Measurements from ENCODE around the gene SPECC1.
"Not testable (repeated sequence)": the region's sequence is repeated elsewhere in the genome, so short reads cannot be mapped to it uniquely, and the experiment has no call there.

Gene SPECC1

GRCh38 chr17:20320535-20321229, 311.5 kb downstream of the SPECC1 start:
- H3K9ac ChIP-seq (ENCODE audit: low read length); H3K4me1 ChIP-seq (ENCODE audit: insufficient read depth, low read length); H3K4me3 ChIP-seq (ENCODE audit: low read depth in 1 of 2, low read length in 2 of 2); H3K36me3 ChIP-seq (ENCODE audit: insufficient read depth, low read length); H3K9me3 ChIP-seq (ENCODE audit: low read length); H3K27ac ChIP-seq (ENCODE audit: low read depth, low read length); H3K27me3 ChIP-seq (ENCODE audit: control insufficient read depth in 1 of 2, insufficient read depth in 2 of 2, low read length in 2 of 2): not testable (repeated sequence)

GRCh38 chr17:20321357-20321756, 312.2 kb downstream of the SPECC1 start:
- H3K27ac ChIP-seq (ENCODE audit: low read depth, low read length); H3K4me3 ChIP-seq (ENCODE audit: low read depth in 1 of 2, low read length in 2 of 2); H3K9me3 ChIP-seq (ENCODE audit: low read length); H3K36me3 ChIP-seq (ENCODE audit: insufficient read depth, low read length); H3K9ac ChIP-seq (ENCODE audit: low read length); H3K27me3 ChIP-seq (ENCODE audit: control insufficient read depth in 1 of 2, insufficient read depth in 2 of 2, low read length in 2 of 2); H3K4me1 ChIP-seq (ENCODE audit: insufficient read depth, low read length): not testable (repeated sequence)

GRCh38 chr17:20327739-20328138, 318.6 kb downstream of the SPECC1 start:
- H3K27me3 ChIP-seq (ENCODE audit: control insufficient read depth in 1 of 2, insufficient read depth in 2 of 2, low read length in 2 of 2); H3K27ac ChIP-seq (ENCODE audit: low read depth, low read length); H3K36me3 ChIP-seq (ENCODE audit: insufficient read depth, low read length); H3K4me3 ChIP-seq (ENCODE audit: low read depth in 1 of 2, low read length in 2 of 2); H3K9ac ChIP-seq (ENCODE audit: low read length); H3K9me3 ChIP-seq (ENCODE audit: low read length); H3K4me1 ChIP-seq (ENCODE audit: insufficient read depth, low read length): not testable (repeated sequence)

GRCh38 chr17:20351405-20351804, 342.2 kb downstream of the SPECC1 start:
- H3K9me3 ChIP-seq (ENCODE audit: low read length); H3K27me3 ChIP-seq (ENCODE audit: control insufficient read depth in 1 of 2, insufficient read depth in 2 of 2, low read length in 2 of 2); H3K9ac ChIP-seq (ENCODE audit: low read length); H3K27ac ChIP-seq (ENCODE audit: low read depth, low read length); H3K4me3 ChIP-seq (ENCODE audit: low read depth in 1 of 2, low read length in 2 of 2); H3K36me3 ChIP-seq (ENCODE audit: insufficient read depth, low read length); H3K4me1 ChIP-seq (ENCODE audit: insufficient read depth, low read length): not testable (repeated sequence)

GRCh38 chr17:20352567-20352966, 343.4 kb downstream of the SPECC1 start:
- H3K27me3 ChIP-seq (ENCODE audit: control insufficient read depth in 1 of 2, insufficient read depth in 2 of 2, low read length in 2 of 2); H3K36me3 ChIP-seq (ENCODE audit: insufficient read depth, low read length); H3K27ac ChIP-seq (ENCODE audit: low read depth, low read length); H3K4me1 ChIP-seq (ENCODE audit: insufficient read depth, low read length); H3K9me3 ChIP-seq (ENCODE audit: low read length); H3K4me3 ChIP-seq (ENCODE audit: low read depth in 1 of 2, low read length in 2 of 2); H3K9ac ChIP-seq (ENCODE audit: low read length): not testable (repeated sequence)

GRCh38 chr17:20363846-20364245, 354.7 kb downstream of the SPECC1 start:
- H3K4me3 ChIP-seq (ENCODE audit: low read depth in 1 of 2, low read length in 2 of 2); H3K27me3 ChIP-seq (ENCODE audit: control insufficient read depth in 1 of 2, insufficient read depth in 2 of 2, low read length in 2 of 2); H3K27ac ChIP-seq (ENCODE audit: low read depth, low read length); H3K36me3 ChIP-seq (ENCODE audit: insufficient read depth, low read length); H3K4me1 ChIP-seq (ENCODE audit: insufficient read depth, low read length); H3K9ac ChIP-seq (ENCODE audit: low read length); H3K9me3 ChIP-seq (ENCODE audit: low read length): not testable (repeated sequence)

Measured in muscle layer of colon (tissue), 2 donors.